Ascending aorta (tissue), 2 donors: ENCODE data around the gene POLR1G. TPM values are rescaled to one million over a fixed set of nuclear protein-coding genes. Genes with fewer than 3 reads are reported as not detected.

Experiments
- DNase-seq, 2 donors: peaks; one replicate each; pipeline ENCODE4 v3.0.0-alpha.2; 2019; ENCODE audit warnings: low spot score in 2 of 2
- H3K27ac ChIP-seq, 2 donors: fragments of 200-600 bp; sonication (generic); one replicate each; pipeline ENCODE4 v1.5.1; 2016 to 2017; ENCODE audit warnings: mild to moderate bottlenecking in 1 of 2
- H3K27me3 ChIP-seq: fragments of 200-600 bp; sonication (generic); one replicate; pipeline ENCODE4 v1.5.1; 2017
- H3K36me3 ChIP-seq, 2 donors: fragments of 200-600 bp; sonication (generic); one replicate each; pipeline ENCODE4 v1.5.1; 2016
- H3K4me1 ChIP-seq, 2 donors: fragments of 200-600 bp; sonication (generic); one replicate each; pipeline ENCODE4 v1.5.1; 2016 to 2017; ENCODE audit warnings: mild to moderate bottlenecking in 1 of 2
- H3K4me3 ChIP-seq, 2 donors: fragments of 200-600 bp; sonication (generic); one replicate each; pipeline ENCODE4 v1.5.1; 2016 to 2017; ENCODE audit warnings: mild to moderate bottlenecking in 1 of 2
- H3K9me3 ChIP-seq, 2 donors: fragments of 200-600 bp; sonication (generic); one replicate each; pipeline ENCODE4 v1.5.1; 2016
- CTCF ChIP-seq, 3 experiments: fragments of 200-600 bp in 2 of 3; fragments of 450-650 bp in 1 of 3; sonication (generic) in 2 of 3; IDR thresholded peaks; one replicate each; pipeline ENCODE4 v1.5.1; 2016 to 2019; ENCODE audit warnings: antibody characterized with exemption in 3 of 3, mild to moderate bottlenecking in 1 of 3, moderate library complexity in 1 of 3
- intact Hi-C: fragments of 100-400 bp; cut with DNase I; formaldehyde crosslinking; loops from one replicate; pipeline ENCODE4 v1.15.1; 2023
- total RNA-seq: library from RNA; depleted of rRNA; stranded (reverse); fragments of >200 nt; gene quantifications from one replicate; pipeline ENCODE4 v1.1.0, GENCODE V29; 2016

Gene POLR1G
- total RNA-seq, 1 donor from 2014 or later, result 3.7 TPM

GRCh38 chr19:45451850-45452387 is 45.5 kb downstream of the POLR1G start:
- no peak overlapping the region for H3K4me3 ChIP-seq
- no peak for TF ChIP-seq CTCF (IDR thresholded peaks at IDR 0.05)
- peaks cover 31 to 39% of the 10 kb centered on the region in 2 donors for H3K4me1 ChIP-seq

GRCh38 chr19:45455707-45456499 is 49.5 kb downstream of the POLR1G start:
- Histone ChIP-seq H3K4me1 (peaks cover 26 to 33% of the 10 kb centered on the region in 2 donors), H3K9me3 (no peaks in the 10 kb centered on the region), H3K4me3 (peak overlapping the region in 1 of 2 donors; percentile 49), H3K36me3 (no peaks in the 10 kb centered on the region), H3K27me3 (no peaks in the 10 kb centered on the region), H3K27ac (peak overlapping the region; percentile 80 to 93)
- intact Hi-C loops, result loop anchor here (1.0 kb wide), 1 partner anchor 11 kb away; the partner anchor contains the start of gene FOSB
- peak; percentile 93 to 99 for DNase-seq
- no peak for TF ChIP-seq CTCF (IDR thresholded peaks at IDR 0.05)

More at GRCh38 chr19:45451850-45452387, 45.5 kb downstream of the POLR1G start:
- no peaks in the 10 kb centered on the region for H3K9me3 ChIP-seq
- intact Hi-C loops, result loop anchor here (2.0 kb wide), 1 partner anchor 17 kb away; no protein-coding TSS in a partner anchor
- H3K27ac ChIP-seq, result peak overlapping the region in 1 of 2 donors; percentile 83
- no peak for DNase-seq
- H3K27me3 ChIP-seq, result no peaks in the 10 kb centered on the region
- no peaks in the 10 kb centered on the region for H3K36me3 ChIP-seq

- no peaks in the 10 kb centered on the region for H3K9me3 ChIP-seq
- DNase-seq, result no peak
- intact Hi-C loops, result loop anchor here (1.0 kb wide), 1 partner anchor 11 kb away; the partner anchor contains the start of gene FOSB
- H3K27me3 ChIP-seq, result no peaks in the 10 kb centered on the region
- peak overlapping the region; percentile 80 to 93 for H3K27ac ChIP-seq
- H3K4me1 ChIP-seq, result peaks cover 20 to 28% of the 10 kb centered on the region in 2 donors
- H3K36me3 ChIP-seq, result no peaks in the 10 kb centered on the region
- no peak for TF ChIP-seq CTCF (IDR thresholded peaks at IDR 0.05)
- peak overlapping the region in 1 of 2 donors; percentile 49 for H3K4me3 ChIP-seq
These were observed 50.0 kb downstream of the POLR1G start for GRCh38 chr19:45456500-45456815.

- Histone ChIP-seq H3K4me3 (no peak overlapping the region), H3K27ac (no peak overlapping the region), H3K36me3 (no peaks in the 10 kb centered on the region), H3K9me3 (no peaks in the 10 kb centered on the region), H3K4me1 (peaks cover 19 to 27% of the 10 kb centered on the region in 2 donors), H3K27me3 (no peaks in the 10 kb centered on the region)
- no peak for DNase-seq
- intact Hi-C loops, result no loop called here
- TF ChIP-seq CTCF (IDR thresholded peaks at IDR 0.05), result no peak
These were observed 51.3 kb downstream of the POLR1G start for GRCh38 chr19:45457776-45458175.

Other genes starting within 250 kb of the POLR1G start
- gene NKPD1, start 245.7 kb upstream of the POLR1G start, total RNA-seq, result not detected
- gene TRAPPC6A, start 228.4 kb upstream of the POLR1G start, total RNA-seq, result 18.3 TPM
- gene BLOC1S3, start 227.9 kb upstream of the POLR1G start, total RNA-seq, result 0.32 TPM
- 33.5 TPM for gene EXOC3L2, start 161.2 kb upstream of the POLR1G start, total RNA-seq
- 22.8 TPM for gene MARK4, start 155.4 kb upstream of the POLR1G start, total RNA-seq
- gene CKM, start 83.8 kb upstream of the POLR1G start, total RNA-seq, result not detected
- gene KLC3, start 65.9 kb upstream of the POLR1G start, total RNA-seq, result not detected
- 22.4 TPM for gene ERCC2, start 36.1 kb upstream of the POLR1G start, total RNA-seq
- gene PPP1R13L, start 1.6 kb upstream of the POLR1G start, total RNA-seq, result 27.8 TPM
- gene ERCC1, start 17.3 kb downstream of the POLR1G start, total RNA-seq, result 142 TPM
- gene FOSB, start 61.4 kb downstream of the POLR1G start, total RNA-seq, result 511 TPM
- gene RTN2, start 90.4 kb downstream of the POLR1G start, total RNA-seq, result 37.1 TPM
- gene PPM1N, start 91.8 kb downstream of the POLR1G start, total RNA-seq, result 2.2 TPM
- gene VASP, start 100.8 kb downstream of the POLR1G start, total RNA-seq, result 110 TPM
- 4.5 TPM for gene OPA3, start 178.2 kb downstream of the POLR1G start, total RNA-seq
- 14.0 TPM for gene GPR4, start 195.6 kb downstream of the POLR1G start, total RNA-seq
- 129 TPM for gene EML2, start 232.8 kb downstream of the POLR1G start, total RNA-seq